DMS114 treated with DMSO at 0.1 percent for 48 hours (cell line): ENCODE results near the gene LTBR.

ENCODE experiments used
- DNase-seq: peaks from one replicate; lab custom pipeline; 2025; ENCODE audit not compliant: unreplicated experiment; lab: John Stamatoyannopoulos, UW

The LTBR gene

GRCh38 chr12:6367969-6368892 is 15.7 kb upstream of the LTBR start:
- DNase-seq: no peak

DNA sequence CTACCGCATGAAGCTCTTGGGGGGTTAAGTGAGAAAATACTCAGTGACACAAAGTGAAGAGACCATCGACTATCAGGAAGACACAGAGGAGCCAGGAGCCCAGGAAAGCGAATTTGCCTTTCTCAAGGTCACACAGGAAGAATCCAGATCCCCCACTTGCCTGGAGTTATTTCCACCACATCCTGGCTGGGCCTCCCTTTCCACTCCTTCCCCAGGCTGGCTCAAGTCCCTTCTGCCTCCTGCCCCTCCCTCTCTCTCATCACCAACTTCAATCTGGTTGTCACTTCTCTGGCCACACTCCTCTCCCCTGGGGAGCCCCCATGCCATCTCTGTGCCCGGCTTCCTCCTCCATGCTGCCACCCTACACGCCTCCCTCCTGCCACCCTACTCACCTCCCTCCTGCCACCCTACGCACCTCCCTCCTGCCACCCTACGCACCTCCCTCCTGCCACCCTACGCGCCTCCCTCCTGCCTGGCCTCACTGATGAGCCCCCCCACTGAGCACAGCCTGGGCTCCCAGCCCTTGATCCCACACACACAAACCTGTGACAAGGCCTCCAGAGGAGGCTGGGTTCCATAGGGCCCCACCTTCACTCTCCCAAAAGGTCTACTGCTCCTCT is 14.9 kb upstream of the LTBR start:
- DNase-seq: no peak

GRCh38 chr12:6369916-6370575 is 13.9 kb upstream of the LTBR start:
- no peak for DNase-seq

GRCh38 chr12:6370576-6370935 is 13.4 kb upstream of the LTBR start:
- no peak for DNase-seq

DNA sequence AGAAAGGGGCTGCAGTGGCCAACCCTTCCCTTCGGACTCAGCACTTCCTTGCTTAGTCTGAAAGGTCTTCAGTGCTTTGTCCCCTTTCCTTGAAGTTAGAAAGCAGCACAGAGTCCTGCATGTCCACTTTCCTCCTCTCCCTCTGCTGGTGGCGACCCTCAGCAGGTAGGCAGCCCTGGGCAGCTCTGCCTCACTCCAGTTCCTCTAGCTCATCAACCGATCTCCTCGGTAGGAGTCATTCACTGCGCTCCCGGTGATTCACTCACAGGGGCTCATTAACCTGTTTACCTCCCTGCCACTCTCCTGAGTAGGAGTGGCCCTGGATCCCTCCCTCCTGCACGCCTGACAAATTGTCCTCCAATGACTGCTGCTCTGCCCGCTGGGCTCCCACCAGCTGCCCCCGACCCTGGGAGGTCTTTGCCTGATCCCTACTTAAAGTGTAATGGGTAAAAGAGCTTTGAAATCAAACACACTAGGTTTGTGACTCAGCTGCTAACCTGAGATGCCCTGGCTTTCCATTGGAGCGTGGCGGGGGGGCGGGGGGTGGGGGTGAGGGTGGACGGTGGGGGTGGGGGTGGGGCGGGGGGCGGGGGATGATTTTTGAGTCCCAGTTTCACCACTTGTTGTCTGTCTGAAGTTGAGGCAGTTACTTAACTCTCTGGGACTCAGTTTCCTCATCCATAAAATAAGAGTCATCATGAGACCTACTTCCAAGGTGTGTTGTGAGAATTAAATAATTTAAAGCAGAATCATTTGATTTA is 12.8 kb upstream of the LTBR start:
- no peak for DNase-seq

DNA sequence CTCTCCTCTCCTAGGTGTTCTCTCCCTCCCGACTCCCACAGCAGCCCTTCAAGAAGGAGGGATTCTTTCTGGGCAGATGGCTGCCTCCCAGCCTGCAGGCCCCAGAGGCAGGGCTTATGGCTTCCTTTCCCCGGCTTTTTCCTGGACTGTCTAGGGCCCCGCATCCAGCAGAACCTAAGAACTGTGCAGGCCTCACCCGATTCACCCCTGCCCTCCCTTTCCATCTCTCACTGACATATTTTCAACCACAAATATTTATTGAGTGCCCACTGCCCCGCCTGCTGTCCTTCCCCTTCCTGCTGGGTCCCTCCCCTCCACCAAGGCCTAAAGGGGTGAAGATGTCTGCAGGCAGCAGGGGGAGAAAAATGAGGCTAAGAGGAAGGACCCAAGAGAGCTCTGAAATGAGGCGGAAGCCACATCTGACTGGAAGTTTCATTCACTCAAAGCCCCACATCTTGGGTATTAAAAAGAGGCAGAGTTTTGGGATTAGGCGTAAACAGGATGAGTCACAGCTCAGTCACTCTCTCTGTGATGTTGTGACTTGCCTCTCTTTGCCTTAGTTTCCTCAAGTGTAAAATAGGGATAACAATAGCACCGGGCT is 11.5 kb upstream of the LTBR start:
- no peak for DNase-seq

DNA sequence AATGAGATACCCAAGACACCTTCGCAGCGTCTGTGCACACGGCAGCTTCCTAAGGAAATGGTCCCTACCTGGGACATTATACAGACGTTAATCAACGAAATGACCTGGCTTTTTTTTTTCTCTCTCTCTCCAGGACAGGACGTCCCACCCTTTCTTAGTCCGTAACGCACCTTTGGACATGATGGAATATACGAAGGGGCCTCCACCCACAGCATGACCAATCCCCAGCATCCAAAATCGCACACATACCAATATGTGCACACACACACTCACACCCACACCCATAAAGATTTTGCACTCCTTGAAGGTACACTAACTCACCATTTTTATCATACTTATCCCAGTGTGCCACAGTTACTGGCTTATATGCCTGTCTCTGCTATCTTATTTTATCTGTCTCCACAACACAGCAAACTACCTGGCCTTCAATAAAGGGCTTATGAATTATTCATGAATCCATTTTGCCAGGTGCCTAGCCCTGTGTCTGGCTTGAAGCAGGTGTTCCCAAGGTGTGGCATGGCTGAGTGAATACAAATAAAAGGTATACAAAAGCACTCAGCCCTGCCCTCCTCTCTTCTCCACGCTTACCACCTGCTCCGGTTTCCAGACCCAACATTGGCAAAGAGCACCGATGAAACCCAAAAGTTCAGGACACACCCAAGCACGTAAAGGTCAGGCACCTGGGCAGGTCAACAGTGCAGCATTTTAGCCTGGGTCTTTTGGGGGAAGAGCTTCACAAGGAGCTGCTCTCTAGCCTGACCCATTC is 10.8 kb upstream of the LTBR start:
- no peak for DNase-seq

DNA sequence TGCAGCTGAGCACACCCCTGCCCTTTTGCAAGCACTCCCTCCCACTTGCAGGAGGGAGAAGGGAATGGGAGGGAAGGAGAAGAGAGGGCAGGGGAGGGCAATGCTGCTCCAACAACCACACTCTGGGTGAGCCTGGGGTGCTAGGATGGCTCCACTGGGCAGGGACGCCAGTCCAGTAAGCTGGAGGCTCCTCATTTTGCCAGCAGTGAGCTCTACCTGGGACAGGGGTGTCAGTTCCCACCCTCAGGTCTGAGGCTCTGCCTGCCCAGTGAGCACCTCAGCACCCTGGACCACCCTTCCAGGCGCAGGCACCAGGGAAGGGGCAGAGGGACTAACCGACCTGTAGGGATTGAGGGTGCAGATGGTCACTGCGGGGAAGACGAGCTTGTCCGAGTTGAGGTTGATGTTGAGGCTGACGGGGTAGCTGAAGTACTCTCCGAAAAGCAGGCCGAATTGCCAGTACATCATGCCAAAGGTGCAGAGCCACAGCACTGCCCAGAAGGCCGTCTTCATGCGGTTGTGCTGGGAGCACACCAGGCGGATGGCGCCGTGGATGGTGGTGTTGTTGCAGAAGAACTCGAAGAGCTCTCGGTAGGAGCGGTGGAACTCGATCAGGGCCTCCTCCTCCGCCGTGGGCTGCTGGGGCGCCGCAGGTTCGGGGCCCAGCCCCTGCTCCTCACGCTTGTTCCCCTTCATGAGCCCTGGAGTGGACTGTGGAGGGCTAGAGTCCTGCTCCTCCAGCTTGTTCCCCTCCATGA is 9.8 kb upstream of the LTBR start:
- DNase-seq: no peak

DNA sequence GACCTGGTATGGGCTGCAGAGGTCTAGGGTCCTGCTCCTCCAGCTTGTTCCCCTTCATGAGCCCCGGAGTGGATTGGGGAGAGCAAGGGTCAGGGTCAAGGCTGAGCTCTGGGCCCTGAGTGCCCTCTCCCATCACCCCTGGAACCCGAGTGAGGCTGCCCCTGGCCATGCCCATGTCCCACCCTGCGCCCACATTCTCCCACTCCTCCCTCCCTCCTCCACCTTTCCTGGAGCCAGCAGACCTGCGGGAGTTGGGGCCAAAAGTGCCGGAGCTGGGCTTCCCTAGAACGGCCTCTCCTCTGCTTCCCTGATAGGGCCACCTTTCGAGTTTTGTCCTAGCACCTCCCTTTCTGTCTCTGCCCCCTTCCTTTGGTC is 9.2 kb upstream of the LTBR start:
- no peak for DNase-seq

DNA sequence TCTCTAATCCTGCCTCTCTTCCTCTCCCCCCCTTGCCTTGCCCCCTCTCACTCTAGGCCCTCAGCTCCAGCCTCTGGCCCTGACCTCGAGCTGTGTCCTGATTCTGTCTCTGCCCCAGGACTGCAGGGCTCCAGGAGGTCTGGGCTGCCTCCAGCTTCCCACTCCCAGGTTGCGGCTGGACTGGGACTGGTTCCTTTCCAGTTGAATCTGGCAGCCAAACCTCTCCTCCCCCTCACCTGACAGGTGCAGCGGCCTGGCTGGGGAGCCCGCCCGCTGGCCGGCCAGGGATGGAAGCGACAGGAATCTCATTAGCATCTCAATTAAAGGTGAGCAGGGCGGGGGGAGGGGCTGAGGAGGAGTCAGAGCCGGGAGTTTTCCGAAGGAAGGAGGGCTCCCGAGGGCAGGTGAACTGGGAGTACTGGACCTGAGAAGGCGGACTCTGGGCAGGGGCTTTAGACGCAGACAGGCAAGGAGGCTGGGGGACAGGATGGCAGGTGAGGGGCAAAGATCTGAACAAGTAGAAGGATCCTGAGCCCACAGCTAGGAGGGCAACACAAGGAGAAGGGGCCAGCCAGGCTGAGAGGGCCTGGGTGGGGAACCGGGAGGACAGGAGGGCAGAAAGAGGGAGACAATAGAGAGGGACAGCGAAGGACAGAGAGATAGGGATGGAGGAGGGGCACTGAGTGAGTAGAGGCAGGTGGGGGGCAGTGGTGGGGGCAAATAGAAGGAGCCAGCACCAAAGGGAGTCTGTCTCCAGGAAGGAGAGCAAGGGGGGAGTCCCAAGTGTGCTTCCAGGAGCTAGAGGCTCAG is 8.5 kb upstream of the LTBR start, which contains the start of gene SCNN1A:
Gene SCNN1A, minus strand, starts transcription at position 295 of the 810 bp plus-strand sequence. CDS start 780 bp downstream, outside the sequence.
- no peak for DNase-seq

- DNase-seq: no peak
These were observed 7.7 kb upstream of the LTBR start for GRCh38 chr12:6376079-6376869.

GRCh38 chr12:6376870-6377666 is 6.9 kb upstream of the LTBR start:
- no peak for DNase-seq

- no peak for DNase-seq
These were observed 6.3 kb upstream of the LTBR start for GRCh38 chr12:6377667-6377994.

DNA sequence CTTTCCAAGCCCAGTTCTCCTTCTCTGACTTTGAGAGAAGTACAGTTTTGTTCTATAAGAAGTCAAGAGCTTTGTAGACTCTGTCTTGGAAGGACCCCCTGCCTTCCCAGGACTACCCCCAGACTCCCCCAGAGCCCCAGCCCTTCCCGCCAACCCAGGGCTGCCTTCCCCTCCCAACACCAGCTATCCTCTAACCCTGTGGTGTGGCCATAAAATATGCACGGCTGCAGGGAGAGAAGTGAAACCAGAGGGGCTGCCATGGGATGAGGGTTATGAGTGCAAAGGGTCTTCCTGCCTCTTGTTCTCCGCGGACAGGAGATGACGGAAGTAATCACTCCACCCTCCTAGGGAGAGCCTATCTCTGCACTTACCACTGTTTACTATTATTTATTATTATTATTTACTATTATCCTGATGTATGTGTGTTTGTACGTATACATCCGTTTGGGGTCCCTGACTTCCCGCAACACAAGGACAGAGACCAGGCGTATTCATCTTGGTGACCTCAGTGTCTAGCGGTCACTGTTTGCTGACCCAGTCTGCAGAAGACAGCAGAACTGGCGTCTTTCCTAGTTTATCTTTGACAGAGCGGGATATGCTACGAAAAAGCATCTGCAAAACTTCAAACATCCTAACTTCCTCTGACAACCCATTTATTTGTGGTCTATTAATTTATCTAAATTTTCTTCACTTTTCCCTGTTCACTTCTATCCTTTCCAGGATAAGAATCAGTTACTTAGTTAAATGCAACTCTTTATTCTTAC is 5.1 kb upstream of the LTBR start:
- DNase-seq: no peak

- no peak for DNase-seq
These were observed 3.5 kb upstream of the LTBR start for GRCh38 chr12:6380141-6381121.
